HG02642 (cell line): ENCODE results near the gene PPFIA4.
"Not testable (repeated sequence)": the region's sequence is repeated elsewhere in the genome, so short reads cannot be mapped to it uniquely, and the experiment has no call there.

ENCODE experiments used
- ATAC-seq: cut with Tn5 transposase; IDR thresholded peaks from one replicate; pipeline ENCODE4 v1.9.1; 2021; ENCODE audit warnings: mild to moderate bottlenecking; ENCODE audit not compliant: unreplicated experiment, poor library complexity

Gene PPFIA4

DNA sequence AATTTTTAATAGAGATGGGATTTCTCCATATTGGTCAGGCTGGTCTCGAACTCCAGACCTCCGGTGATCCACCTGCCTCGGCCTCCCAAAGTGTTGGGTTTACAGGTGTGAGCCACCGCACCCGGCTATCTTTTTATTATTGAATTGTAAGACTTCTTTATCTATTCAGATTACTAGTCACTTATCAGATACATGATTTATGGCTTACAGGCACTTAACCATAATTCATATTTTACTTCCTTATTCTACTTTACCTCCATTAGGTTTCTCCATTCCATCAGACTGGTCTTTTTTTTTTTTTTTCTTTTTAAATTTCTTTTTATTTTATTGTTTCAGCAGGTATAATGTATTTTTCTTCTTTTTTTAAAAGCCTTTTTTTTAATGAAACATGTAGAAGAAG is 14.7 kb upstream of the PPFIA4 start:
- no peak for ATAC-seq

DNA sequence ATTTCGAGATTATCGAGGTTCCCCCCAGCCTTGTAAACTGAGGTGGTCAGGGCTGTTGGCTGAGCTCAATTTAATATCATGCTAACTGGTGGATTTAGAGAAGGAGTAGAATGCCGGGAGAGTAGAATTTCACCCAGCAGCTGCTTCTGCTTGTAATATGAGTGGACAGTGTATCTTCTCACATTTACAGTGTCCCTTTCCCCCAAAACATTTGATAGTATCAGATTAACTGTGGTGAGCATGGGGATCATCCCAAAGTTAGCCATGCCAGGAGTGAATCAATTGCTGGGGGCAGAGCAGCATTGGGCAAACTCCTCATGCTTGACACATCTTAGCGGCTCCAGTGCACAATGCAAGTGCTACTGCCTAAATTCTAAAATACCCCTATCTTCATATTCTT is 9.2 kb upstream of the PPFIA4 start:
- ATAC-seq, result no peak

DNA sequence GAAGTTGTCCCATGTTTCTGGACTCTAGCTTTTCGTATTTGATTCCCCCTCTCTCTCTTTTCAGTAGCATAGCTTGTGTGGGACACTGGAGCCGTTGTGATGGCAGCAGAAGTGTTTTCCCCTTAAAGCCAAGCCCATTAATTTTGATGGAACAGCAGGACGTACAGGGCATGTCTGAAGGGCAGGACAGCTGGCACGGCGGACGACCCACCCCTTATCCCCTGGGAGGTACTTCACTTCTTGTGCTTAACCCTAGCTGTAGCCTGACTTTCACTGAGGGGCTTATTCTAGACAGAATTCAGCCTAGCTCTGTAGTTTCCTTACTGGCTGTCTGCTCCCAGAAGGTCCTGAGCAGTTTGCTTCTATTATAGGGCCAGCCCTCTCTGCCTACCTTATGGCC is 8.6 kb upstream of the PPFIA4 start:
- no peak for ATAC-seq

DNA sequence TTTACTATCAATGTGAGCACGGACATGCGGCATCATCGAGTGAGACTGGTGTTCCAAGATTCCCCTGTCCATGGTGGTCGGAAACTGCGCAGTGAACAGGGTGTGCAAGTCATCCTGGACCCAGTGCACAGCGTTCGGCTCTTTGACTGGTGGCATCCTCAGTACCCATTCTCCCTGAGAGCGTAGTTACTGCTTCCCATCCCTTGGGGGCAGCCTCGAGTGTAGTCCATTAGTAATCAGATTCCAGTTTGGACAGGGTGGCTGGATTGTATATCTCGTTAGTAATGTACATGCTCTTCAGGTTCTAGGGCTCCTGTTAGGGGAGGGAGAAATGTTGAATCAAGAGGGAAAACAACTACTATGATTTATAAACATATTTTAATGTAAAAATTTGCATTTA is 3.4 kb upstream of the PPFIA4 start:
- not testable (repeated sequence) for ATAC-seq

DNA sequence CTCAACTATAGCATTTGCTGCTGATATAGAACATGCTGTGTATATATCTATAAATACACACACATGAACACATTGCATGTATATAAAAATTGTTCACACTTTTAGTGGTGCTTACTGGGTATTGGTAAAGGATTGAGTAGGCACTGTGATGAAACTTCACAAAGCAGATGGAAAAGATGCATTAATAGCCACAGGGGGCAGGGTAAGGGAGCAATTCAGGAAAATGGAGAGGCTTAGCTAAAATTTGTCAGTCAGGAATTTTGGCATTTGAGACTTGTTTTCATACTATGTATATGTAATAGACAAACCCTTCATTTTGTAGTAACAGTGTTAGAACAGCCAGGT is 633 bp upstream of the PPFIA4 start:
- ATAC-seq, result no peak

DNA sequence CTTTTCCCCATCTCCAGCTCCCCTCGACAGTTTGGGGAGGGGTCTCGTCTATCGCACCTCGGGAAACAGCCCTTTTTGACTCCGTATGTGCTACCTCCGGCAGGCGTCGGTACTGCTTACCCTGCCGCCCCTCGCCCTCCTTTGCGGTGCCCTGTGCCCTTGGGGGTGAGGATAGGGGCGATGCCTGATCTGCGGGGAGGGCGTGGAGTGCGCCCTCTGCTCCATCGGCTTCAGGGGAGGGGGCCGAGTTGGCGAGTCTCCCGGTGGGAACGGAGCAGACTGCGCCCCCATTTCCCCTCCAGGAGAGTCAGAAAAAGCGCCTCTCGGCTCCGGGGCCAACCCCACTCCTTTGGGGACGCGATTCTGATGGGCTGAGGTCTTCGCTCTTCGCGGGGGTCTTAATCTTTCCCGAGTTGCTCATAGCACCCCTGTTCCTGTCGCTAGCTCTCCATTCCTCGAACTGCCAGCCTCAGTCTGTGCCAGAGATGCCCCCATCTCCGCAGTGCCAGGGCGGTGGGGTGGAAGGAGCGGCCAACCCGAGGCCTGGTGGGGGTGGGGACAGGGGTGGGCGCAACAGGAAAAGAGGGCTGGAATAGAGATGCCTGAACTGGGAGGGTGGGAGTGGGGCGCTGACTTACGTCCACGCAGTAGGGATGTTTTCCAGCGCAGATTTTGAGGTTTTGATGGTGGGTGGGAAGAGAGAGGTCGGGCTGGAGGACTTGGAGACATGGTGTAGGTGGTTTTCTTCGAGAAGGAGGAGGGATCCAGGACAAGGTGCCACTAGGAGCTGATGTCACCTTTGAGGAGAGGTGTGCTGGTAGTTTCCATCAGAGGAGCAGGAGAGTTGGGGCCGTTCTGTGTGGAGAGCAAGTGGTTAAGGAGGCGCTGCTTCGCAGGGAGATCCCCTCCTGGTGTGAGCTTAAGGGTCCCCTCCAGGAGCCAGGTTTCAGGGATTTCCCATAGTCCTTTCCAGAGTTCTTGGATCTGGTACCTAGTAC is 674 bp downstream of the PPFIA4 start:
- no peak for ATAC-seq

DNA sequence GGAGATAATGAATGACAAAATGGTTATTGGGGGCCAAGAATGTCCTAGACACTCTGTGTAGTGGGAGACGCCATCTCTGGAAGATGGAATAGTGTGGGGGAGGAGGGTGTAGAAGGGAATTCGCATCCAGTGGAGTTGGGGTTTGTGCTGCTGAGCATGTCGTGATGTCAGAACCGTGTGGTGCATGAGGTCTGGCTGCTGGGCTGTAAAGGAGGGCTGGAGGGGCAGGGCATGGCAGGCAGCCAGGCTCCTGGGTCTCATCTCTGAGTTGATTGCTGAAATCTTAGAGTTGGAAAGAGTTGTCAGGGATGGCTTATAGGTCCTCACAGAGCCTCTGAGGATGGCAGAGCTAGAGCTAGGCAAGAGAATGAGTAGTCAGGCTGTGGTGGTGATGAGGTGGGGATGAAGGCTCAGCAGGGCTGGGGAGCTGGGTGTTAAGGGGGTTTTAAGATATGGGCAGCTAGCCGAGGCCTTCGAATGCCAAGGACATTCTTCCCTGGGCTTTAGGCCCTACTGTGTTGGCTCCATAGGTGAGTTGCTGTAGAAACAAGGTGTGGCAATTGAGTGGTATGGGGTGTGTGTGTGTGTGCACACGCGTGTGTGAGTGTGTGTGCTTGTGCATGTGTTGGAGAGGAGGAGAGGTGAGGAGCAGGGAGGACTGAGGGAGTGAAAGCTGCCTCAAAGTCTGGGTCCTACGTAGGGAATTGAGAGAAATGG is 1.9 kb downstream of the PPFIA4 start:
- no peak for ATAC-seq

DNA sequence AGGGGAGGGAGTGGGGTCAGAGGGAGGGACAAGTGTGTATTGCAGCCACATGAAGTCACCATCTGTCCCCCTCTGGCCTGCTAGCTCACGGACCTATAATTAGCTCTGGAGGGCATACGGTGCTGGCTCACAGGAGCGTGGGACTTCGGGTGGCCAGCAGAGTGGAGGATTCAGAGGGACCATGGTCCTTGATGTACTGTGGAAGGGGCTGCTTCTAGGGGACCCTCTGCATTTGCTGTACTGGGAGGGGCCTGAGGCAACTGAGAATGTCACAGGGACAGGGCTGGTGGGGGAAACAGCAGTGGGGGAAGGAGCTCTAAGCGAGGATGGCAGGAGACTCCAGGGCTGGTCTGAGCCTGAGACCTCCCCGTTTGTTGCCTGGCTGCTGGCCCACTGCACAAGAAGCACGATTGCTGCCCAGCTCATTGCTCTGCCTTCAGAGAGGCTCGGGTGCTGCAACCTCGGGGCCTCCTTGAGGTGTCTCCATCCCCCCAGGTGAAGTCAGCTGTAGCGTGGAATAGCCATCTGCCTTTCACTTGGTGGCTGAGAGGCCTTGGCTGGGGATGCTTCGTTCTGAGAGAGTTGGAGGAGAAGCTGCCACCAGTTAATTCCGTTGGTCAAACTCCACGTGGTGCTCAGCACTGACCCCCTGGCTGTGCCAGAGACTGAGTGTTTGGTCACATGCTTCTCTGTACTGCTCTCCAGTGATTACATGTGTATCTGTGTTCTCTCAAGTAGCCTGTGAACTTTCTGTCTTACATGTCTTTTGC is 2.7 kb downstream of the PPFIA4 start:
- no peak for ATAC-seq

DNA sequence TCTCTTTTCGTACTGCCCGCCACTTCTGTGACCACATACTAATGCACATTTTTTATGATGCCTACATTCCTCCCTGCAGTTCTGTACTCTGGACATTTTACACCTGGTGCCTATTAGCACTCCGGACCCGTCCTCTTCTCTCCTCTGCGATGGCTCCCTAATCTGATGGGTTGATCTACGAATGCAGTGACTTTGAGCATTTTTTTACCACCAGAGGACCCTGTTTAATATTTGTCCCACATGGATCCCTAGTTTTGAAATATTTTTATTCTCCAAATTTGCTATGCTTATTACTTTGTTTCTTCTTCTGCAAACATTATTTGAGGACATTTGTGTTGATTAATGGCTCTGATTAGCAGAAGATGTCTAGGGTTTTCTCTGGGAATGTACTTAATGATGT is 5.2 kb downstream of the PPFIA4 start:
- ATAC-seq, result no peak

DNA sequence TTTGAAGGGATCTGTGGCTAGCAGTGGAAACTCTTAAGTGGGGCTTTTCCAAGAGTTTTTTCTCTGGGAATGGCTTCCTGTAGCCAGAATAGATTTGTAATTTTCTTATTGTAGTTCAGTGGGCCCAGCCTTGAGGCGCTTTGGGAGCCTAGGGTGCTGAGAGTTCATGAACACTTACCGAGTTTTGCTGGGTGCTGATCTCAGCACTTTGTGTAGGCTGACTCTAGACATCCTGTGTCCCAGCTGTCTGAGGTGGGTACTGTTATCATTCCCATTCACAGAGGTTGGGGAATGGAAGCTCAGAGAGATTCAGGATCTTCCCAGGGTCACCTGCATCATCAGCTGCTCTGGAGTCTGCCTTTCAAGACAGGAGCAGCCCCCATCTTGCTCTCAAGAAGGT is 7.0 kb downstream of the PPFIA4 start:
- no peak for ATAC-seq

DNA sequence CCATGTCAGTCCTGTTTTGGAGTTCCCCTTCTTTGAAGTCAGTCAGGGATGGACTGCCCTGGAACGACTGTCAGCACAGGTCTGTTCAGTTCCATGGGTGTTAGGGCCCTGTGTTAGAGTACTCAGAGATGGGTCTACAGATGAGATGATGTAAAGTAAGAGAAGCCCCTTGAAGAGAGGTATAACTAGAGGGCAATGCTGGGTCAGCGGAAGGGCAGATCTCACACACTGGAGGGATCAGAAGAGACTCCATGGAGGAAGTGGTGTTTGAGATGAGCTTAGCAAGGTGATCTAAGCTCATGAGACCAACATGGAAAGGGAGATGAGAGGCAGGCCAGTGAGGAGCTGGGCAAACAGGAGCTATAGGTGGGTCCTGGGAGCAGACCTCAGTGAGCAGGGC is 7.6 kb downstream of the PPFIA4 start:
- ATAC-seq, result no peak

DNA sequence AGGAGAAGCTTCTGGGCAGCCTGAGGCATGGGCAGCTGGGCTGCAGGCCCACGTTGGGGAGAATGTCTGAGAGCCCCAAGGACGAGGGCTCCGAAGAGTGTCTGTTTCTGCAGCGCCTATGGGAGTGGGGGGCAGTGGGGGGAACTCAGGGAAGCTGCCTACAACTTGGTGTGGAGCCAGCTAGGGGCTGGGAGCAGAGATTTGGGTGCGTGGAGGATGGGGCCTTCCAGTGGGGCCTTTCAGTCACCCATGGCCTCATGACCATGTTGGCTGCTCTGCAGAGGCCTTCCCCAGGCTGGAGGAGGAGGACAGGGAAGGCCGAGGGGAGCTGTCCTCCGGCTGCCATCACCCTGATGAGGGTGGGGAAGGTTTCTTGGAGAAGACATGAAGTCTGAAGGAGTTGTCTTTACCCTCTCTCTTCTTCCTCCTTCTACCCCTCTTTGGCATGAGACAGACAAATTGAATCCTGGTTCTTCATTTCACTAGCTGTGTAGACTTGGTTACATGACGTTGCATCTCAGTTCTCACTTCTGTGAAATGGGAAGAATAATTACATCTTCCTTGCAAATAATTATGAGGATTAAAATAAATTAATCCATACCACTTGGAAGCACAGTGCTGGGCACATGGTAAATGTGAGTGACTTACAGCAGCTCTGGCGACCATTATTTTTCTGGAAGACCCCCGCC is 8.3 kb downstream of the PPFIA4 start:
- no peak for ATAC-seq

DNA sequence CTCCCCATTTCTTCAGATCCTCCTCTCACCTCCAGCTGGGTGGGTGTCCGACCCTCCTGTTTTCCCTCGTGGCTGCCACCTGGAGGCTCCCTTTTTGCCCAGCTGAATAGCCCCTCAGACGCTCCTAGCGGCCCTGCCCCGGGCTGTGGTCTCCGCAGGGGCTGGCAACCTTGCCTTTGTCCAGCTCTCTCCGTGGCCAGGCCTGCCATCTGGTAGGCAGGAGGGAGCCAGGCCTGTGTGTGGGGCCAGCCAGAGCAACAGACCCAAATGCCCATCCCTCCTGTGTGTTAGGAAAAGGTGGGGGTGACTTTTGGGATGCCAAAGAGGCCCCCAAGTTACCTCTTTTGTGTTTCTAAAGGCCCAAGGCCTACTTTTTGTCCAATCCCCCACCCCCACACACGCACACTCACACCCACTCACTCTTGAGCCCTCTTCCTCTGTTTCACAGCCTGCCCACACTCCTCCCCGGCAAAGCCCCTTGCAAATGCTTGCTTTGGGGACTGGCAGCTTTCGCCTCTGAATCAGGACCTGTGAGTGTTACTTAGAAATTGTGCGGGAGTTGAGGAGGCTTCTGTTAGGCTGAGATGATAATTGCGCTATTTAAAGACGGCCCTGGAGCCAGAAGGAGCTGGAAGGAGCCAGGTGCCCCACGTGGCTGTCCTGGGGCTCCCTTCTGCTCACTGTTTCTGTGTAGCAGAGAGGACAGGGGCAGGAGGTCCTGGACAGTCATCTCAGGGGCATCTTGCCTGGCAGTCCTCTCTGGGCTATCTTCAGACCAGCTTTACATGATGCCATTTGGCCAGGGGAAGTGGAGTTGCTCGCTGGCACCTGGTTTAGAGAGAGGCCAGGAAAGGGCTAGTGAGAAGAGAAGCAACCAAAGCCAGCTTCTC is 9.1 kb downstream of the PPFIA4 start:
- ATAC-seq, result no peak

DNA sequence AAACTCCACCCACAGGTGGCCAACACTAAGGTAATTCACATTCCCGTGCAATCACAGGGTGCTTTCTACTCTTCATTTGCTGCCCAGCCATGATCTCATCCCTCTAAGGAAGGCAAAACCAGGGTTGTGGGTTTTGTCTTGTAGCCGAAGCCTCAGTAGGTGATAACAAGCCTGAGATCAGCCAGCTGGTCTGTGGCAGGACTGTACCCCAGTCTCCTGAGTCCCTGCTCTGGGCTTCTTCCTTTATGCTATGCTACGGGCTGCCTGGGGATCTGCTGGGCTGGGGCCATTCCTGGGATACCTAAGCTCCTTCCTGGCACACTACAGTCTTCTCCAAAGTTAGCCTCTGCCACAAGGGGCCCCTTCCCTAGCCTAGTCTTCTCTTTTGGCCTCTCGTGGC is 9.8 kb downstream of the PPFIA4 start:
- ATAC-seq, result no peak

DNA sequence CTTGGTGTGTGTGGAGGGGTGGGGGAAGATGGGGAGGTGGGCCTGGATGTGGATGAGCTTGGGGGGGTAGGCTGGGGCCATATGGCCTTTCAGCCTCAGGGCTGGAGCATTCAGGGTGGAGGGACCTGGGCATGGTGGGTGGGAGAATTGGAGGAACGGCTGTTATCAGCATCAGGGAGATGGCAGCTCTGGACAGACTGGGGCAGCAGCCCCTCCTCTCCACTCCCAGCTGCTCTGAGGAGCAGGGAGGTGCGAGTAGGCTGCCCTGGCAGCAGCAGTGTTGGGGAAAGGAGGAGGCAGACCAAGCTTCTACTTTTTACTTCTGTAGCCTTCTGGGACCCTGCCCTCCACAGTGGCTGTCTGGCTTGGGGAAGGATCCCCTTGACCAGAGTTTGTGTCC is 10.2 kb downstream of the PPFIA4 start:
- ATAC-seq, result no peak

DNA sequence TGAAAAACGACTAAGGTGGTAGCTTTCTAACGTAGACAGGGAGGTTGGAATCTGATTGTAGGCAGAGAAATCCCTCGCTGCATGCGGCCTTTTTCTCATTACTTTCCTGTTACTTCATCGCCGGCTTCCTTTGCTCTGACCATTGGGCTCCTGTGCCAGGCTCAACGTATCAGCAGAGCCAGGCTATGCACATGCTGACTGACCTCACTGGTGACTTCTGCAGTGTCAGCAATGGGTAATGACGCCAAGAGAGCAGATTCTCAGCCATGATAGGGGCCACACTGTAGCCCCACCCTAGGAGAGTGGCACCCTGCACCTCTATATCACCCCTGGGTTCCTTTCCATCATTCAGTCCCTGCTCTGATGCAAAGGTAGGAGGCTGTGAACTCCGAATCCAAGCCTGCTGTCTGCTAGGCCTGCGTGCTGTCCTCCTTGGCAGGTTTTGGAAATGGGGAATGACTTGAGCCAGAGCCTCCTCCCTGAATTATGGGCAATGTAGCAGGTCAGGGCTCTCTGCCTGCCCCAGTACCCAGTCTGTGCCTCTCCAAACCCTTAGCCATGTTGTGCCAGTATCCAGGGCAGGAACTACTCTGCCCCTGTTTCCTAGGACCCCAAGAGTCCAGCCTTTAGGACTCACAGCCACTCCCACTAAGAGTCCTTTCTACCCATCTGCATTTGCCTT is 11.4 kb downstream of the PPFIA4 start:
- no peak for ATAC-seq

DNA sequence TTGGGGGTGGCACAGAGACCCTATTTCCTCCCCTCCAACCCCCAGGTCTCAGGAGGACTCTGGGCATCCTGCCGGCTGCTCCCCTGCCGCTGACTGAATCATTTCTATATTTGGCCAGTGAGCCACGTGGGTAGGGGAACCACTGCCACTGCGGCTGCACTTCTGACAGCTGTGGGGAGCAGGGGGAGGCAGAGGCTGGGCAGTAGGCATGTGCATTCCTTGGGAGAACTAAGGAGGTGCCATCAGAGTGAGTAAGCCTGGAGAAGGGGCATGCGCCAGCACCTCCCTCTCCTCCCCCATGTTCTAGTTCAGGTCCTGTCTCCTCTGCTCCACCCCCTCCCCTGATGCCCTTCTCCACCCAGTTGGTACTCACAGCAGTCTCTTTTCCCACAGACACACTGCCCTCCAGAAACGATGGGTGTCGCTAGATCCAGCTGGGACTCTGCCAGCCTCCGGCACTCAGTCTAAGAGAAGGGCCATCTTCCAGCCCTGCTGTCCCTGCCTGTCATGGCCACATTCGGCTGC is 12.0 kb downstream of the PPFIA4 start:
- ATAC-seq, result no peak

DNA sequence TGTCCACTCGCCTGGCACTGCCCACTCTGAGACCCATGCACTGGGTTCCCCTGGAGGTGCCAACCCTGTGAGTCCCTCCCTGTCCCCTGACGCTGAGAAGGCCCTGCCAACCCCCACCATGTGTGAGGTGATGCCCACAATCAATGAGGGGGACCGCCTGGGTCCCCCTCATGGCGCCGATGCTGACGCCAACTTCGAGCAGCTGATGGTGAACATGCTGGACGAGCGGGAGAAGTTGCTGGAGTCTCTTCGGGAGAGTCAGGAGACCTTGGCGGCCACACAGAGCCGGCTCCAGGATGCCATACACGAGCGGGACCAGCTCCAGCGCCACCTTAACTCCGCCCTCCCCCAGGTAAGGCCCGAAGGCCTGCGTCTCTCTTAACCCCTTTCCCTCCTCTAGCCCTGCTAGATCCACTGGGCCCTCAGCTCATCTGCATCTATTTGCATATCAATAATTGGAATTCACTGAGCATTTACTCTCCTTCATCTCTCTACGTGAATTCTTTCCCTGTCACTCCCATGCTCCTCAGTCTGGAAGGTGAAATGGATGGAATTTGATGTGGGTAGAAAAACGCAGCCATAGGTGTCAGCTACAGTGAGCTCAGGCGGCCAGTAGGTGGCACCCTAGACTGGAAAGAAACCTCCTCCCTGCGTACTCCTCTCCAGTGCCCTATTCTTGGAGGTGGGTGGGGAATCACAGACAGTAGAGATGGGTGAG is 12.8 kb downstream of the PPFIA4 start:
- no peak for ATAC-seq
